ENCODE results near the gene SFTPB. TPM values are rescaled to one million over a fixed set of nuclear protein-coding genes. Genes with fewer than 3 reads are reported as not detected.

The SFTPB gene
- total and polyA plus RNA-seq, 8 donors, result 0.14 to 4,040 (median 1.8) TPM; not detected in 1

GRCh38 chr2:85652056-85652455, 15.9 kb downstream of the SFTPB start:
- intact Hi-C loops (cut with DNase I; ENCODE audit: low total_unique reads), result no loop called here
- TF ChIP-seq POLR2AphosphoS5 (IDR thresholded peaks at IDR 0.05), result no peak
- TF ChIP-seq CTCF (IDR thresholded peaks at IDR 0.05), result no peak
- TF ChIP-seq POLR2A (IDR thresholded peaks at IDR 0.05), result no peak
- TF ChIP-seq EP300 (IDR thresholded peaks at IDR 0.05), result no peak
- H3K27ac ChIP-seq, result no peak overlapping the region
- H3K4me3 ChIP-seq, result no peak overlapping the region
- no peaks in the 10 kb centered on the region for H3K4me1 ChIP-seq
- no peaks in the 10 kb centered on the region for H3K27me3 ChIP-seq
- no peak for DNase-seq
- 93 to 96% (median 95%) methylated on average over 2 of the region's 2 CpGs for WGBS, 5 donors
- no peaks in the 10 kb centered on the region for H3K9me3 ChIP-seq
- H3K36me3 ChIP-seq, result peaks cover 32 to 94% (median 88%) of the 10 kb centered on the region in 4 donors

DNA sequence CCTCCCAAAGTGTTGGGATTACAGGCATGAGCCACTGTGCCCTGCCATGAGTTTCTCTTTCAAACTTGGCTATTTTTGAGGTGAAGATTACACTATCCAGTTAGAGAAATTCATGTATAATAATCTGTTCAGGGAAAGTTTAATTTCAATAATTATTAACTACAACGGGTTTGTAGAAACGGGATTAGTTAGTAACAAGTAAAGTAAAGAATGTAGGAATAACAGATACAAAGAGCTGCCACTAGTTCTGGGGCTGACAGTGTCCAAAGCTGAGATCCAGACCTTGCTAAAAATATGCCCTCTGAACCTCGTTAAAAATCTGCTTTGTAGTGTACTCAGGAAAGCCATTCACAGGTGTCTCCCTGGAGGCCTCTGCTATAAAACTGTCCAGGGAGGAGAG, 16.9 kb downstream of the SFTPB start:
- peak overlapping the region in 1 of 5 donors; percentile 31 for H3K27ac ChIP-seq
- no peaks in the 10 kb centered on the region for H3K4me1 ChIP-seq
- intact Hi-C loops (cut with DNase I; ENCODE audit: low total_unique reads), result no loop called here
- H3K4me3 ChIP-seq, result no peak overlapping the region
- no peaks in the 10 kb centered on the region for H3K9me3 ChIP-seq
- H3K27me3 ChIP-seq, result no peaks in the 10 kb centered on the region
- WGBS, 5 donors, result 68 to 84% (median 69%) methylated on average over 3 of the region's 3 CpGs
- peaks cover 42 to 94% (median 88%) of the 10 kb centered on the region in 4 donors for H3K36me3 ChIP-seq
- TF ChIP-seq CTCF (IDR thresholded peaks at IDR 0.05) (no peak), POLR2AphosphoS5 (IDR thresholded peaks at IDR 0.05) (no peak), POLR2A (IDR thresholded peaks at IDR 0.05) (no peak), EP300 (IDR thresholded peaks at IDR 0.05) (no peak)
- no peak for DNase-seq

GRCh38 chr2:85650456-85650855, 17.5 kb downstream of the SFTPB start:
- Histone ChIP-seq H3K9me3 (no peaks in the 10 kb centered on the region), H3K27ac (peak overlapping the region in 1 of 5 donors; percentile 31), H3K4me1 (no peaks in the 10 kb centered on the region), H3K27me3 (no peaks in the 10 kb centered on the region), H3K4me3 (no peak overlapping the region), H3K36me3 (peaks cover 47 to 94% (median 90%) of the 10 kb centered on the region in 4 donors)
- intact Hi-C loops (cut with DNase I; ENCODE audit: low total_unique reads), result no loop called here
- WGBS, 5 donors, result 89 to 98% (median 97%) methylated on average over 4 of the region's 4 CpGs
- DNase-seq, result no peak
- TF ChIP-seq POLR2A (IDR thresholded peaks at IDR 0.05), result no peak
- no peak for TF ChIP-seq CTCF (IDR thresholded peaks at IDR 0.05)
- TF ChIP-seq EP300 (IDR thresholded peaks at IDR 0.05), result no peak
- TF ChIP-seq POLR2AphosphoS5 (IDR thresholded peaks at IDR 0.05), result no peak

DNA sequence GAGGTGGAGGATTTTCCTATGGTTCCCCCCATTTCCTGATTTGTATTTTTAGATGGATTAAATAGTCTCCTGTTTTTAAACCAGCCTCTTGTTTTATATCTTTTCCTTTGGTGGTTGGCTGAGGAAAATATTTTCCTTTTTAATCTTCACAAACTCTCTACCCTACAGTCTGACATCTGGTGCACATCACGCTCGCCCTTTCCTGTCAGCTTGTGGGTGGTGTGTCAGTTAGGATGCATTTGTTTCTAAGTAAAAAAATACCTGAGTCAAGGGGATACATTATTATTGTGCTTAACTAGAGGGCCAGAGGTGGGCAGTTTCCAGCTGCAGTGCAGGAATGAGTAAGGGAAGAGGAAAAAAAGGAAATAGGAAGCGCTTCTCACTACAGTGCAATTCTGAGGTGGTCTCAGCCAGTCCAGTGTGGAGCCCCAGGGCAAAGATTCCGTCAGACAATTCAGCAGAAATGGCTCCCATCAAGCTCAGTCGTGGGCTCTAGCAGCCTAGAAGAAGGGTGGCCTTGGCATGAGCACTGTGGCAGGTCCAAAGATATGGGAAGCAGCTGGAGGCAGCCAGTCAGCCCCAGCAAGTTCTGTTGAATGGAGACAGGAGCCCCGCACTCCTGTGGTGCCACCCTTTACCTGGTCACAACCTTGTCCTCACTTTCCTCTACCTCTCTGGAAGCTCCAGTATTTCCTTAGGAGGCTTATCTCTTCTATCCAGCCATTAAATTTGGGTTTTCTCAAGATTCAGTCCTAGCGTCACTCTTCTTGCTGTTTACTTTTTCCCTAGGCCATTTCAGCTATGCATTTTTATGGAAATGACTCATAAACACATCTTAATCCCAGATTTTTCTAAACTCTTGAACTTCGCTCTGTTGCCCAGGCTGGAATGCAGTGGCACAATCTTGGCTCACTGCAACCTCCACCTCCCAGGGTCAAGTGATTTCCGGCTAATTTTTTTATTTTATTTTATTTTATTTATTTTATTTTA, 18.5 kb downstream of the SFTPB start:
- H3K4me3 ChIP-seq, result no peak overlapping the region
- intact Hi-C loops (cut with DNase I; ENCODE audit: low total_unique reads), result no loop called here

More for the DNA sequence above, 18.5 kb downstream of the SFTPB start:
- 80 to 91% (median 84%) methylated on average over 9 of the region's 9 CpGs for WGBS, 5 donors
- TF ChIP-seq POLR2AphosphoS5 (IDR thresholded peaks at IDR 0.05), result no peak
- TF ChIP-seq CTCF (IDR thresholded peaks at IDR 0.05), result no peak
- no peaks in the 10 kb centered on the region for H3K9me3 ChIP-seq
- no peaks in the 10 kb centered on the region for H3K27me3 ChIP-seq
- H3K27ac ChIP-seq, result peak overlapping the region in 3 of 5 donors; percentile 13 to 61 (median 53)
- peaks cover 57 to 100% (median 97%) of the 10 kb centered on the region in 4 donors for H3K36me3 ChIP-seq
- no peaks in the 10 kb centered on the region for H3K4me1 ChIP-seq
- DNase-seq, result no peak
